Retina (tissue), 1 donor: ENCODE results near the gene RECQL5.

ENCODE experiments used
- DNase-seq: peaks from one replicate; pipeline ENCODE4 v3.0.0-alpha.2; 2016

Gene RECQL5

GRCh38 chr17:75666959-75667790 is at the start of gene RECQL5, which contains the start of gene SAP30BP:
RECQL5 (minus strand) TSS chr17:75667154; CDS start chr17:75666557, 597 bp downstream.
SAP30BP (plus strand) TSS chr17:75667338; CDS start chr17:75667373, 35 bp downstream.
- DNase-seq = peak; percentile 97

- no peak for DNase-seq
Measured at GRCh38 chr17:75712446-75712845, 45.5 kb upstream of the RECQL5 start.

GRCh38 chr17:75707079-75707571 is 40.2 kb upstream of the RECQL5 start:
- no peak for DNase-seq

- no peak for DNase-seq
Measured at GRCh38 chr17:75706042-75706728, 39.2 kb upstream of the RECQL5 start.

- no peak for DNase-seq
Measured at GRCh38 chr17:75704963-75705875, 38.3 kb upstream of the RECQL5 start.

- no peak for DNase-seq
Measured at GRCh38 chr17:75703591-75703990, 36.6 kb upstream of the RECQL5 start.

GRCh38 chr17:75703191-75703590 is 36.2 kb upstream of the RECQL5 start:
- DNase-seq = no peak

- DNase-seq = no peak
Measured at GRCh38 chr17:75701288-75701687, 34.3 kb upstream of the RECQL5 start.

- no peak for DNase-seq
Measured at GRCh38 chr17:75698659-75699058, 31.7 kb upstream of the RECQL5 start.

GRCh38 chr17:75697651-75698291 is 30.8 kb upstream of the RECQL5 start:
- DNase-seq = no peak

GRCh38 chr17:75695830-75696271 is 28.9 kb upstream of the RECQL5 start:
- no peak for DNase-seq

GRCh38 chr17:75695141-75695829 is 28.3 kb upstream of the RECQL5 start:
- DNase-seq = no peak

GRCh38 chr17:75694536-75694935 is 27.6 kb upstream of the RECQL5 start:
- peak; percentile 31 for DNase-seq

- DNase-seq = peak; percentile 72
Measured at GRCh38 chr17:75693500-75694481, 26.8 kb upstream of the RECQL5 start.

GRCh38 chr17:75692976-75693375 is 26.0 kb upstream of the RECQL5 start:
- peak; percentile 5 for DNase-seq

GRCh38 chr17:75691801-75692626 is 25.1 kb upstream of the RECQL5 start:
- no peak for DNase-seq

- DNase-seq = no peak
Measured at GRCh38 chr17:75691371-75691791, 24.4 kb upstream of the RECQL5 start.

GRCh38 chr17:75689441-75689873 is 22.5 kb upstream of the RECQL5 start:
- DNase-seq = no peak

- DNase-seq = no peak
Measured at GRCh38 chr17:75688209-75688825, 21.4 kb upstream of the RECQL5 start.
